Naive B cell (primary cell): Measurements from ENCODE around the gene PDP2. TPM values are rescaled to one million over a fixed set of nuclear protein-coding genes. Genes with fewer than 3 reads are reported as not detected.

Experiments used
- ATAC-seq, 2 donors: fragments of 150-1000 bp; cut with Tn5 transposase; 2 replicates each; pipeline ENCODE4 v1.10.0; 2021; ENCODE audit warnings: low read depth in 2 of 2, mild to moderate bottlenecking in 2 of 2, moderate library complexity in 2 of 2
- DNase-seq: peaks from one replicate; pipeline ENCODE4 v3.0.0; 2022
- H3K27ac Mint-ChIP-seq, 6 donors: one replicate each; pipeline ENCODE4 v1.8.0; 2020 to 2022; ENCODE audit warnings: mild to moderate bottlenecking in 6 of 6, mixed read lengths in 6 of 6, moderate library complexity in 5 of 6, inconsistent platforms in 2 of 6
- H3K27me3 Mint-ChIP-seq, 3 donors: one replicate each; pipeline ENCODE4 v1.8.0; 2021 to 2022; ENCODE audit warnings: mixed read lengths in 3 of 3, mild to moderate bottlenecking in 1 of 3
- H3K36me3 Mint-ChIP-seq, 2 donors: one replicate each; pipeline ENCODE4 v1.8.0; 2020 to 2022; ENCODE audit warnings: mixed read lengths in 2 of 2, inconsistent platforms in 1 of 2, mild to moderate bottlenecking in 1 of 2
- H3K4me1 Mint-ChIP-seq, 3 donors: one replicate each; pipeline ENCODE4 v1.8.0; 2020 to 2022; ENCODE audit warnings: mixed read lengths in 3 of 3, inconsistent platforms in 1 of 3, mild to moderate bottlenecking in 1 of 3, moderate library complexity in 1 of 3
- H3K4me3 Mint-ChIP-seq, 8 donors: one replicate each; pipeline ENCODE4 v1.8.0; 2020 to 2022; ENCODE audit warnings: mild to moderate bottlenecking in 8 of 8, mixed read lengths in 8 of 8, moderate library complexity in 8 of 8, inconsistent platforms in 2 of 8
- H3K9me3 Mint-ChIP-seq, 7 donors: one replicate each; pipeline ENCODE4 v1.8.0; 2020 to 2022; ENCODE audit warnings: mixed read lengths in 7 of 7, mild to moderate bottlenecking in 5 of 7, inconsistent platforms in 2 of 7, moderate library complexity in 1 of 7
- polyA plus RNA-seq, 6 donors: library from polyadenylated mRNA; unstranded; fragments of 300-500 nt; fragmentation: Illumina TruSeq; gene quantifications; one replicate each; pipeline ENCODE4 v1.2.3, GENCODE V29; 2021; ENCODE audit warnings: low read depth in 6 of 6

PDP2 gene
- polyA plus RNA-seq, 6 donors from 2014 or later = 1.4 to 5.8 (median 1.8) TPM

GRCh38 chr16:66904846-66905632 is 24.7 kb downstream of the PDP2 start:
- Mint-ChIP-seq H3K36me3 (no peaks in the 10 kb centered on the region), H3K9me3 (peaks cover 0 to 1% (median 0%) of the 10 kb centered on the region in 7 donors), H3K27ac (no peak overlapping the region), H3K27me3 (peaks cover 0 to 12% (median 10%) of the 10 kb centered on the region in 3 donors), H3K4me1 (peaks cover 0 to 6% (median 0%) of the 10 kb centered on the region in 3 donors), H3K4me3 (no peak overlapping the region)
- DNase-seq (no peak), ATAC-seq (no peak)

- H3K36me3 Mint-ChIP-seq = no peaks in the 10 kb centered on the region
Measured at GRCh38 chr16:66905633-66906539, 25.6 kb downstream of the PDP2 start.

GRCh38 chr16:66906916-66907836 is 26.9 kb downstream of the PDP2 start:
- Mint-ChIP-seq H3K4me1 (peaks cover 0 to 6% (median 0%) of the 10 kb centered on the region in 3 donors), H3K9me3 (peaks cover 0 to 1% (median 0%) of the 10 kb centered on the region in 7 donors), H3K27ac (no peak overlapping the region), H3K4me3 (no peak overlapping the region), H3K27me3 (peaks cover 0 to 16% (median 10%) of the 10 kb centered on the region in 3 donors), H3K36me3 (no peaks in the 10 kb centered on the region)
- DNase-seq (no peak), ATAC-seq (no peak)

More at GRCh38 chr16:66905633-66906539, 25.6 kb downstream of the PDP2 start:
- H3K9me3 Mint-ChIP-seq = peaks cover 0 to 1% (median 0%) of the 10 kb centered on the region in 7 donors
- no peak overlapping the region for H3K27ac Mint-ChIP-seq
- DNase-seq (no peak), ATAC-seq (no peak)
- peaks cover 0 to 6% (median 0%) of the 10 kb centered on the region in 3 donors for H3K4me1 Mint-ChIP-seq
- no peak overlapping the region for H3K4me3 Mint-ChIP-seq
- H3K27me3 Mint-ChIP-seq = peaks cover 0 to 10% (median 9%) of the 10 kb centered on the region in 3 donors

DNA sequence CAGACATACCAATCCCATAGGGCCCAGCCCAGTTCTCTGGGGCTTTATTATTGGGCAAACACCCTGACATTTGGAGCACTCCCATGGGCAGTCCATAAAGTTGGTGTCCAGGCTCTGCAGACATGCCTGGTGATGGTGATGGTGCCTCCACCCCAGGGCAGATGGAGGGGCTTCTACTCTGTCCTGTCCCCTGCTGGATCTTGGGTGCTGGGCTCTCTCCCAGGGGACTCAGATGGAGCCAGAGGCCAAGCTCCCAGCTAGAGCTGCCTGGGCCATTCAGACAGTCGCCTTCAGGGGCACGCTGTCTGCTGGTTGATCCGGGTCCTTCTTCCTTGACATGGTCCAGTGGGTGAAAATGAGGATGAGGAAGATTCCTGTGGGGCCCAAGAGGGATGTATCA is 27.8 kb downstream of the PDP2 start:
- no peak overlapping the region for H3K4me3 Mint-ChIP-seq
- no peak for DNase-seq
- H3K27me3 Mint-ChIP-seq = peaks cover 0 to 17% (median 10%) of the 10 kb centered on the region in 3 donors
- ATAC-seq = no peak
- no peaks in the 10 kb centered on the region for H3K36me3 Mint-ChIP-seq
- H3K27ac Mint-ChIP-seq = no peak overlapping the region
- H3K4me1 Mint-ChIP-seq = peaks cover 0 to 6% (median 0%) of the 10 kb centered on the region in 3 donors
- H3K9me3 Mint-ChIP-seq = peaks cover 0 to 1% (median 0%) of the 10 kb centered on the region in 7 donors

GRCh38 chr16:66908762-66909559 is 28.6 kb downstream of the PDP2 start:
- Mint-ChIP-seq H3K36me3 (no peaks in the 10 kb centered on the region), H3K27me3 (peaks cover 0 to 25% (median 15%) of the 10 kb centered on the region in 3 donors), H3K4me3 (no peak overlapping the region), H3K4me1 (peaks cover 0 to 6% (median 0%) of the 10 kb centered on the region in 3 donors), H3K27ac (peak overlapping the region in 2 of 6 donors; percentile 29 to 33), H3K9me3 (peaks cover 0 to 1% (median 0%) of the 10 kb centered on the region in 7 donors)
- no peak for ATAC-seq
- no peak for DNase-seq

GRCh38 chr16:66910175-66910940 is 30.0 kb downstream of the PDP2 start:
- Mint-ChIP-seq H3K27me3 (peaks cover 0 to 35% (median 28%) of the 10 kb centered on the region in 3 donors), H3K9me3 (peaks cover 0 to 1% (median 0%) of the 10 kb centered on the region in 7 donors), H3K4me1 (peaks cover 0 to 6% (median 0%) of the 10 kb centered on the region in 3 donors), H3K4me3 (no peak overlapping the region), H3K36me3 (no peaks in the 10 kb centered on the region), H3K27ac (no peak overlapping the region)
- no peak for ATAC-seq
- no peak for DNase-seq

GRCh38 chr16:66911112-66911511 is 30.8 kb downstream of the PDP2 start:
- peaks cover 0 to 39% (median 28%) of the 10 kb centered on the region in 3 donors for H3K27me3 Mint-ChIP-seq
- no peaks in the 10 kb centered on the region for H3K36me3 Mint-ChIP-seq
- ATAC-seq = no peak
- H3K27ac Mint-ChIP-seq = no peak overlapping the region
- DNase-seq = no peak
- no peak overlapping the region for H3K4me3 Mint-ChIP-seq
- peaks cover 0 to 1% (median 0%) of the 10 kb centered on the region in 7 donors for H3K9me3 Mint-ChIP-seq
- peaks cover 0 to 3% (median 0%) of the 10 kb centered on the region in 3 donors for H3K4me1 Mint-ChIP-seq

DNA sequence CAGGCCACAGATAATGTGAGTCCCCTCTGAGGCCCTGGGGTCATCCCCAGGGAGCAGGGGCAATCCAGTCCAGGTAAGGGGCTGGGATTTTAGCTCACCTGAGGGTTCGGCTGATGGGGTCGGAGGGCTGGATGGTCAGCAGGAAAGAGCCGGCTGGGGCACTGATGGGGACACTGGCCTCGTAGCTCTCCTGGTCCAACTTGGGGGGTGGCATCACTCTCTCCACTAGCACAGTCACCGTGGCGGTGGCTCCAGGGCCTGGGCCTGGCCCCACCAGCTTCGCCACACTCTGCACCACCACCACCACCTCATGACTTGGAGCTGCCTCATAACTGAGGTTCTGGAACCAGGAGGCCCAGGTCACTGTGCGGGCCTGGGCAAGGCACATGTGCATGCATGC is 31.5 kb downstream of the PDP2 start:
- no peak for ATAC-seq

GRCh38 chr16:66913081-66913480 is 32.8 kb downstream of the PDP2 start:
- ATAC-seq = no peak
- no peaks in the 10 kb centered on the region for H3K4me1 Mint-ChIP-seq
- H3K27ac Mint-ChIP-seq = no peak overlapping the region

More for the DNA sequence above, 31.5 kb downstream of the PDP2 start:
- Mint-ChIP-seq H3K27ac (peak overlapping the region in 1 of 6 donors; percentile 39), H3K4me3 (no peak overlapping the region), H3K4me1 (no peaks in the 10 kb centered on the region), H3K27me3 (peaks cover 0 to 46% (median 28%) of the 10 kb centered on the region in 3 donors), H3K9me3 (no peaks in the 10 kb centered on the region), H3K36me3 (no peaks in the 10 kb centered on the region)
- no peak for DNase-seq

DNA sequence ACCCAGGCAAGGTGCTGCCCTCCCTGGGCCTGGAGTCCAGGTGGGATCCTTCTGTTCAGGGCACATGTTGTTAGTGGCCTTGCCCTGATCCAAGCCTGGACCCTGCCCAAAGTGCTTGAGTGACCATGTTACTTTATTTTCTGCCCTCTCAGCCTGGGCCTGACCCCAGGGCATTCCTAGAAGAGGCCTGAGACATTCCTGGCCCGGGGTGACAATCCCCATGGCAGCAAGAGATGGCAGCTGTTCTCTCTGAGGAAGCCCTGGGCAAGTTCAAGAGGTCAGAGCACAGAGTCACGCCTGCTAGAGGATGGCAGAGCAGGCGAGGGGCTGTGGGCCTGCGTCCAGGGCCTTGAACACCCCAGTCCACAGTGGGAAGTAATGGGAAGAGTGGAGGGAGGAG is 33.4 kb downstream of the PDP2 start:
- no peaks in the 10 kb centered on the region for H3K36me3 Mint-ChIP-seq
- H3K27ac Mint-ChIP-seq = no peak overlapping the region
- no peaks in the 10 kb centered on the region for H3K4me1 Mint-ChIP-seq
- H3K9me3 Mint-ChIP-seq = no peaks in the 10 kb centered on the region
- DNase-seq (no peak), ATAC-seq (no peak)
- H3K27me3 Mint-ChIP-seq = peaks cover 0 to 41% (median 20%) of the 10 kb centered on the region in 3 donors
- H3K4me3 Mint-ChIP-seq = peak overlapping the region in 1 of 8 donors; percentile 21

More at GRCh38 chr16:66913081-66913480, 32.8 kb downstream of the PDP2 start:
- DNase-seq = no peak
- Mint-ChIP-seq H3K9me3 (no peaks in the 10 kb centered on the region), H3K4me3 (no peak overlapping the region), H3K27me3 (peaks cover 0 to 46% (median 27%) of the 10 kb centered on the region in 3 donors), H3K36me3 (no peaks in the 10 kb centered on the region)

- H3K4me1 Mint-ChIP-seq = no peaks in the 10 kb centered on the region
- H3K9me3 Mint-ChIP-seq = no peaks in the 10 kb centered on the region
- DNase-seq (no peak), ATAC-seq (no peak)
- H3K27me3 Mint-ChIP-seq = peaks cover 4 to 46% (median 25%) of the 10 kb centered on the region in 3 donors
- no peak overlapping the region for H3K4me3 Mint-ChIP-seq
- no peaks in the 10 kb centered on the region for H3K36me3 Mint-ChIP-seq
- H3K27ac Mint-ChIP-seq = no peak overlapping the region
Measured at GRCh38 chr16:66914541-66914940, 34.2 kb downstream of the PDP2 start.
